HUDEP-2 (cell line): ENCODE data around the gene ITPKA.
"Not testable (repeated sequence)": the region's sequence is repeated elsewhere in the genome, so short reads cannot be mapped to it uniquely, and the experiment has no call there.

Experiments
- DNase-seq, 76 experiments: peaks; one replicate each; lab custom pipeline; 2025; ENCODE audit not compliant: unreplicated experiment in 76 of 76; lab: John Stamatoyannopoulos, UW

ITPKA gene

GRCh38 chr15:41493205-41493901, at the start of gene ITPKA:
Gene ITPKA (plus strand): TSS chr15:41493874. CDS start chr15:41493928, 54 bp downstream.
- DNase-seq, result peak in 38 of 76 experiments; percentile 5 to 62 (median 34)

- no peak for DNase-seq
These were observed 48.3 kb upstream of the ITPKA start for GRCh38 chr15:41445399-41445798.

DNA sequence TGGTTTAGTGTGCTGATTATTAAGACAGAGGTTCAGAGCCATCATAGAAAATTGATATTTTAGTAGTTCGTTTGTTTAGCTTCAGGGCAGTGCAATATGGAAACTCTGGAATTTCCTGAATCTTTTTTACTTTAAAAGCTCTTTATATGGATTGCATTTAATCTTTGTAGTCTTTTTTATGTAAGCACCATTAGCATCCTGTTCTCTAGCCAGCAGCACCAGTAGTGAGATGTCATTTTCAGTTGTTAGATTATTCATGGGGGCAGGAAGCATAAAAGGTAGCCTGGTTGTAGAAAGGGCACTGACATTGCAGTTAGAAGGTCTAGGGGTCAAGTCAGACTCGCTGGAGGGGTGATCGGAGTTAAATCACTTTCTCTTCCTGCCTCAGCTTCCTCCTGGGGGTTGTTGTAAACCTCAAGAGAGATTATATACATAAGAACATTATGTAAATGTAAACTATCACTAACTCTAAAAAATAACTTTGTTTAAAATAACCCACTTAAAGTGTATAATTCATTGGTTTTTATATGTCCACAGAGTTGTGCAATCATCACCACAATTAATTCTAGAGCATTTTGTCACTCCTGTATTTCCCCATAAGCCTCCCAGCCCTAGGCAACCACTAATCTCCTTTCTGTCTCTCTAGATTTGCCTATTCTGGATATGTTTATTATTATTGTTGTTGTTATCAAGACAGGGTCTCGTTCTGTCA, 31.4 kb upstream of the ITPKA start:
- DNase-seq, result no peak

DNA sequence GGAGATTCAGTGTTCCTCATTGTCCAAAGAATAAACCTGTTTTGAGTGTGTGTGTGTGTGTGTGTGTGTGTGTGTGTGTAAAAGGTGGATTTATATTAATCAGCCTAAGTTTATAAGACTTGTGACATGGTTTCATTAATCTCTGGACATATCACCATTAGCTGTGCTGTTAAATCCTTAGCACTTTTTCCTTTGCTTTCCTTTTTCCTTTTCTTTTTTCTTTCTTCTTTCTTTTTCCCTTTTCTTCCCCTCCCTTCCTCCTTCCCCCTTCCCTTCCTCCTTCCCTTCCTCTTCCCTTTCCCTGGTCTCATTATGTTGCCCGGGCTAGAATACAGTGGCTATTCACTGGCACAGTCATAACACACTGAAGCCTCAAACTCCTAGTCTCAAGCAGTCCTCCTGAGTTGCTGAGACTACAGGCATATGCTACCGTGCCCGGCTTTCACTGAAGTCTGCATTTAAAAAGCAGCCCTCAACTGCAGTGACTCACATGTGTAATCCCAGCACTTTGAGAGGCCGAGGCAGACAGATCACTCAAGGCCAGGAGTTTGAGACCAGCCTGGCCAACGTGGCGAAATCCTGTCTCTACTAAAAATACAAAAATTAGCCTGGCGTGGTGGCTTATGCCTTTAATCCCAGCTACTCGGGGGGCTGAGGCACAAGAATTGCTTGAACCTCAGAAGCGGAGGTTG, 28.6 kb upstream of the ITPKA start:
- DNase-seq, result no peak

DNA sequence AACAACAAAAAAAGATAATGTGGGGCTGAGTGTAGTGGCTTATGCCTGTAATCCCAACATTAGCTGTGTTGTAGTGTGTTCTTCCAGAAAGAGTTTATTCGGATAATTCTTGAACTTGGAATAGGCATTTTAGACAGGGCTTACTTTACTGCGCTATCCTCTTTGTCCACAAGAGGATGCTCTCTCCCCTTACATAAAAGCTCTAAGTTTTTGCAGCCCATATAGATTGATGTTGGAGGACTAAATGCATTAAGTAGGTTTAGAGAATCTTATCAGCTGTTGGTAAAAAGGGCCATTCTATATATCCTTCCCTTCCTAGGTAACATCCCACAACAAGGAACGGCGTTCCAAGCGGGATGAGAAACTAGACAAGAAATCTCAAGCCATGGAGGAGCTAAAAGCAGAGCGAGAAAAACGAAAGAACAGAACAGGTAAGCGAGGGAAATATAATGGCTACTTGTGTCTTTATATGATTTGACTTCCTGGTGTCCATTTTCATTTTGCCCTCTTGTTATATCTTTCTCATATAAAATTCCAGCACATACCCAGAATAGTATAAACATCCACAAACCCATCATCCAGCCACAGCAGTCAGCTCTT, 27.8 kb upstream of the ITPKA start:
- DNase-seq, result peak in 21 of 76 experiments; percentile 4 to 43 (median 24)

- DNase-seq, result no peak
These were observed 27.0 kb upstream of the ITPKA start for GRCh38 chr15:41466711-41467110.

DNA sequence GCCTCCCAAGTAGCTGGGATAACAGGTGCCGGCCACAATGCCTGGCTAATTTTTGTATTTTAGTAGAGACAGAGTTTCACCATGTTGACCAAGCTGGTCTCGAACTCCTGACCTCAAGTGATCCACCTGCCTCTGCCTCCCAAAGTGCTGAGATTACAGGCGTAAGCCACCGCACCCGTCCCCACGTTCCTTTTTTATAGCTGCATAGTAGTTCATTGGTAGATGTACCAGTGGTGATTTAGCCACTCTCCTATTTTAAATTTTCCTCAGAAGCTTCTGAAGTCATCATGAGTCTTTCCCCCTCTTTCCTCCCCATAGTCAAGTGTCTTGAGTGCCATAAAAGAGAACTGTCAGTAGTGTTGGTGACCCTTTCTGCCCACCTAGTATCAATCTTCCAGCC, 24.0 kb upstream of the ITPKA start:
- not testable (repeated sequence) for DNase-seq

- no peak for DNase-seq
These were observed 20.3 kb upstream of the ITPKA start for GRCh38 chr15:41473418-41473817.

DNA sequence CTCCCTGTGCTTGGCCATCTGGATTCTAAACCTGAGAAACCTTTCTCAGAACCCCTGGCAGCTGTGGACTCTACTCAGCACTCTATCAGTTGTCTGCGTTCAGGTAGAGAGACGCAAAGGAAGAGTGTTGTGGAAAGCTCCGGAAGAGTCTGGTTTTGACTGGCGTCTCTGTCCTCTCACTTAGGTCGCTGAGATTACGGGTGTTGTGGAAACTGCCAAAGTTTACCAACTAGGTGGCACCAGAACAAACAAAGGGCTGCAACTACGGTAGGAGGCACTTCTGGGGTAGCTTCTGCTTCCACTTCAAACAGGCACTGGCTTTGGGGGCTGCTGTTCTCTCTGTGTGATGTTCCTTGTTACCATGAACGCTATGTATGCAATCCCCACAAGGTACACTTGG, 19.2 kb upstream of the ITPKA start:
- DNase-seq, result no peak

GRCh38 chr15:41474941-41475340, 18.7 kb upstream of the ITPKA start:
- DNase-seq, result no peak

DNA sequence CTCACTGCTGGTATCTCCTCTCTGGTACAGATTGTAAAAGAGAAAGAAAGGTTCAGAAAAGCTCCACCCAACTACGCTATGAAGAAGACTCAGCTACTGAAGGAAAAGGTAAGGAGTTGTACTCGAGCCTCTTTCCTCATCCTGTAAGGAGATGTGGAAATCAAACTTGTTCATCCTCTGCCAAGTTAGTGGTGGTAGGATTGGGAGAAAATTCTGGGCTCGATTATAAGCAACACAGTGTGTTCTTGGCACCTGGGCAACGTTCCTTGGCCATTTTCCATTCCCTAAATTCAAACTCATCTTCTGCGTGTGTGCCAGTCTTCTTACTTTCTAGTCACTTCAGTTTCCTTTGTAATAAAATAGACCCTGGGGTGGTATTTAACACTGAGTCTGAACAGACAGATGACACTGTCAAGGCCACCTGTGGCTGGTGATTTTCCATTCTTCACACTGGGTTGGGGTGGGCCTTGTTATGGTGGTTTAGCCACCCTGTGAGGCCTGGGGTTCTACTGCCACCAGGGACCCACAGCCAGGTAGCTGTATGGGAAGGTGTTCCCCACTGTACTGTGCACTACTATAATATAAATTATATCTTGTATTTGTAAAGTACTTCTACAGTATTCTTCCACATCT, 17.1 kb upstream of the ITPKA start:
- no peak for DNase-seq

DNA sequence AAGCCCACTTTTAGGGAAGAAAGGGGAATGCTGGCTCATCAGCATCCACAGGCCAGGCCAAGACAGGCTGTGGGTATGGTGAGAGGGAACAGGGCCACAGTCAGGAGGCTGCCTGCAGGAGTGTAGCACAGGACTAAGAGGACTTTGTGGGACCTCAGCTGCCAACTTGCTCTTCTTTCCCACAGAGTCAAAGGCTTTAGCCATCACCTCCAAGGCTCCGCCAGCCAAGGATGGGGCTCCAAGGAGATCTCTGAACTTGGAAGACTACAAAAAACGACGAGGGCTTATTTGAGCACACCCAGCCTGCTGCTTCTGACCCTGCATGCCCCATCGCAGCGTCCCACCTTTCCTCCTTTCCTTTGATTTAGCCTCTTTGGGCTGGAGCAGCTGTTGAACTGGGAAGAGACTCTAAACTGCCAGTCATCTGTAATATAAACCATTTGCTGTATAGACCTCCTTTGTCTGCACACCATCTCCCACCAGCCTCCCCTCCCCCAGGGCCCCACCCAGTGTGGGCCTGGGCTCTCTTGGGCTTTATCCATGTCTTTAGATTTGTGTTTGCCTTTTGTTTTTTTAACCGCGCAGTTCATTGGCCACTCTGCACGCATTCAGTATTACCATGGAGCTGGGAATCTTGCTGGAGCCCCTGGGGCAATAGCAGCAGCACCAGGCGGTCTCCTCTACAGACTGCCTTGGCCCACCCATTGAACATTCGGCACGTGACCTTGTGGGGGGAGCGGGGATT, 13.1 kb upstream of the ITPKA start:
- DNase-seq, result no peak

DNA sequence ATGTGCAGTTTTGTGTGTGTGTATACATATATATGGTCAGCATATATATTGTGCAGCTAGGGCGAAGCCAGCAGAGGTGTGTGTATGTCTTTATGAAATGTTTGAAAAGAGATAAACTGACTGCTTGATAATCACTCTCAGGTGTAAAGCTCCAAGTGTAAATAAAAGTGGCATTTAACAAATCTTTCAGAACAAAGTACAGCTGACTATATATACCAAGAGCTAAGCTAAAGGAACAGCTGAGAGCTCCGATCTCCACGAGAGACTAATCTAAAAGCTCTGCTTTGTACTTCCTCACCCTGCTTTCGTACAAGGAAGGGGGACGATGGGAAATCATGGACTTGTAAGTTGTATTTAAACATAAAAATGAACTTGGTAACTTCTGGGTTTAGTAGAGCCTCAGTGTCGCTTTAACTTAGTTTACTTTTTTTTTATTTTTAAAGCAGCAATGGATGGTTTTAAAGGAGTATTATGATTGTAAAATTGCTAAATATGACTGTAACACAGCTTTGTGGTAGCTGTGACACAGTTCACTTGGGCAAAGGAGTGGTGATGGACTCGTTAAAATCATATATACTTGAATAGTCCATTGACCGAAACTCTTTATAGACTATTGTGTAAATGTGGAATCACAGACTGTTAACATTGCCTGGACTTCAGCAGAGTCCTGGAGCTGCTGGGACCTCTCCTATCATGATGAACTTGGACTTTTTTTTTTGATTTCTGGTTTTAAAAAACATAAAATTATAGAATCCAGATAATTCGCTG, 11.4 kb upstream of the ITPKA start:
- no peak for DNase-seq

DNA sequence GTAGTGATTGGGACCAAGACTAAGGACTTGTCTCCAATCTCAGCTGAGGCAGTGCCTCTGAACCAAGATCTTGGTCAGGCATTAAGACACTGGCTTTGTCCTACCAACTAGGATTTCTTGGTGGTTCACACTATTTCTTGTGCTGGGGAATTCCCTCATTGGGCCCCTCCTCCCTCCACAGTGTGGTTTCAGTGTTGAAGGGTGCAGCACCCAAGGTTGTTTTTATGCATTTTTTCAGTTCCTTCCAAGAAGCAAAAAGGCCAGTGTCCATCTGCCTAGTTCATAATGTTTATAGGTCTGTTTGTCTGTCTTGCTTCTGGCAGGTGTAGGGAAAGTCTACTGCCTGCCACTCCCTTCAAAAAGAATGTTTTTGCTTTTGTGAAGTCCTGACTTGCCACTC, 10.6 kb upstream of the ITPKA start:
- DNase-seq, result no peak

- DNase-seq, result no peak
These were observed 10.2 kb upstream of the ITPKA start for GRCh38 chr15:41483519-41483918.

- no peak for DNase-seq
These were observed 8.6 kb upstream of the ITPKA start for GRCh38 chr15:41484937-41485625.

DNA sequence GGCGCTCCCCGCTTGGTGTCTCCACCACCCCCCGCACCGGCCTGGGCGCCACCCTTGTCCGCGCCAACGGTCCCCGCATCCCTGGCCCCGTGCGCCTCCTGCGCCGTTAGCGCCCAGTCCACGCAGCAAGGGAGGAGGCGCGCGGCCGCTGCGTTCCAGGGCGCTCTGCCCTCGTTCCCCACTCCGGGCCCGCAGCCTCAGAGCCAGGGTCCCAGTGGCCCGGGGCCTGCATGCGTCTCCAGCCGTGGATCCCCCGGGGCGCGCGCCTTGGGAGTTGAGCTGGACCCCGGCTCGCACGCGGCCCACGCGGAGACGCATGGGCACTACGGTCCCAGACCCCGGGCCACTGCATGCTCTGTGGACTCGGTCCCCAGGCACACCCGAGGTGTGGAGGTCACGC, 7.4 kb upstream of the ITPKA start:
- DNase-seq, result no peak

- no peak for DNase-seq
These were observed 6.3 kb upstream of the ITPKA start for GRCh38 chr15:41487381-41487780.

- no peak for DNase-seq
These were observed 5.9 kb upstream of the ITPKA start for GRCh38 chr15:41487802-41488201.
